Lung (tissue), 12 donors: Measurements from ENCODE around the gene AQP12A. TPM values are rescaled to one million over a fixed set of nuclear protein-coding genes. Genes with fewer than 3 reads are reported as not detected.
A peak's percentile ranks its signal among the peaks of the same experiment; 100 is the strongest.

Experiments used
- ATAC-seq: fragments of 200-7000 bp; cut with Tn5 transposase; one replicate; pipeline ENCODE4 v1.9.1; 2020; ENCODE audit warnings: moderate number of reproducible peaks; ENCODE audit not compliant: insufficient read depth, low FRiP score
- DNase-seq, 3 donors: peaks; one replicate each; pipeline ENCODE4 v3.0.0-alpha.2; 2013 to 2017
- H3K27ac ChIP-seq, 2 donors: one replicate each; pipeline ENCODE4 v1.5.1; 2013; ENCODE audit warnings: mild to moderate bottlenecking in 2 of 2, moderate library complexity in 2 of 2, control low read depth in 1 of 2, inconsistent platforms in 1 of 2, low read depth in 1 of 2, low read length in 1 of 2
- H3K27me3 ChIP-seq, 3 donors: one replicate each; pipeline ENCODE4 v1.5.1; 2013; ENCODE audit warnings: low read length in 2 of 3; ENCODE audit not compliant: control insufficient read depth in 3 of 3, insufficient read depth in 3 of 3
- H3K36me3 ChIP-seq, 4 donors: one replicate each; pipeline ENCODE4 v1.5.1; 2013; ENCODE audit warnings: low read length in 4 of 4, mild to moderate bottlenecking in 1 of 4, moderate library complexity in 1 of 4; ENCODE audit not compliant: control insufficient read depth in 4 of 4, insufficient read depth in 4 of 4
- H3K4me1 ChIP-seq, 5 donors: one replicate each; pipeline ENCODE4 v1.5.1; 2013; ENCODE audit warnings: low read length in 5 of 5, mild to moderate bottlenecking in 2 of 5, moderate library complexity in 1 of 5; ENCODE audit not compliant: control insufficient read depth in 5 of 5, insufficient read depth in 5 of 5
- H3K4me3 ChIP-seq: one replicate; pipeline ENCODE4 v1.5.1; 2013; ENCODE audit warnings: mild to moderate bottlenecking, control low read depth, moderate library complexity
- H3K9ac ChIP-seq, 2 donors: one replicate each; pipeline ENCODE4 v1.5.1; 2013; ENCODE audit warnings: low read length in 2 of 2, control low read depth in 1 of 2; ENCODE audit not compliant: insufficient read depth in 1 of 2
- H3K9me3 ChIP-seq, 4 donors: one replicate each; pipeline ENCODE4 v1.5.1; 2013; ENCODE audit warnings: low read length in 3 of 4, mild to moderate bottlenecking in 1 of 4, moderate library complexity in 1 of 4; ENCODE audit not compliant: control insufficient read depth in 4 of 4, insufficient read depth in 3 of 4
- WGBS, 2 donors: extraction: QIAGEN DNeasy Blood & Tissue Kit; methylation state at CpG; one replicate each; pipeline ENCODE4 v1.1.7; 2013; 5-methylcytosine and 5-hydroxymethylcytosine counted together
- polyA plus RNA-seq, 2 donors: library from polyadenylated mRNA; stranded (reverse); fragments of 200-250 nt; gene quantifications; one replicate each; pipeline ENCODE4 v1.2.1, GENCODE V29; 2013
- total RNA-seq, 2 donors: library from RNA; depleted of rRNA in 1 of 2; stranded (reverse); fragments of >200 nt in 1 of 2; gene quantifications; one replicate each; pipeline ENCODE4 v1.2.1, GENCODE V29; 2014 to 2021
- TF ChIP-seq, protein P1 (sequence below): IDR thresholded peaks from 2 replicates; pipeline ENCODE4 v1.5.1; 2012; ENCODE audit warnings: mild to moderate bottlenecking; ENCODE audit errors: control extremely low read depth, extremely low read depth
- donor health status: control.
- donor health status: control.
- donor health status: Bipolar disorder and iron deficiency.
- donor health status: healthy.
- donor health status: DM: yes; HTN: yes; CAD: no.

The AQP12A gene
- total and polyA plus RNA-seq, 4 donors = not detected

DNA sequence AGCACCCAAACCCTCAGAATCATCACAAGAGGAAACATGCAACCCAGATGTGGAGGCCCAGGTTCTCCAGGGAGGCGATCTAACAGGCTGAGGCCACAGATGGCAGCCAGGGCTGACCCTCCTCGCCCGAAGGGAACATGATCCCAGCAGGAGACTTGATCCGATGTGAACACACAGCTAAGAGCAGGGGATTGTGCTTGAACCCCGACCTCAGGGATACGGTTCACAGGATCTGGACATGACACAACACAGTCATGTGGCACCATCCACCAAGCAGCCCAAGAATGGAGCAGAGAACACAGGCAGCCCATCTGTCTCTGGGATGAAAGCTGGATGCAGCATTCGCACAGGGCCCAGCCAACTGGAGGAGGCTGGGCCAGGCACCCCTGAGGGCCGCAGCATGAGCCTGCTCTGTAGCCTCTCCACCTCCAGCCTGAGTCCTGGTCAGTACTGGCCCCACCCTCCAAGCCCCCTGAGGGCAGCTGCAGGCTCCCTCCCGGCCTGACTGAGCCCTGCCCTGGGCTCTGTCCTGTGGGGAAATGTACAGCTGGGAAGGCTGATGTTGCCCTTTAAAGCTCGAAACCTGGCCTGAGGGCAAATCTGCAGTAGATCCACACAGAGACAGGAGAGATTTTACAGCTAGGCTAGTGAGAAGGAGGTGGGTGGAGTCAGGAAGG lies 39.0 kb downstream of the AQP12A start:
- Histone ChIP-seq H3K4me3 (no peak overlapping the region), H3K4me1 (peaks cover 0 to 10% (median 0%) of the 10 kb centered on the region in 5 donors), H3K27me3 (no peaks in the 10 kb centered on the region), H3K9ac (no peak overlapping the region), H3K27ac (peak overlapping the region in 1 of 2 donors; percentile 9), H3K36me3 (no peaks in the 10 kb centered on the region), H3K9me3 (no peaks in the 10 kb centered on the region)
- WGBS, 2 donors = 77 to 87% methylated on average over 10 of the region's 10 CpGs
- ATAC-seq (no peak), DNase-seq (no peak)
- TF ChIP-seq, protein P1, sequence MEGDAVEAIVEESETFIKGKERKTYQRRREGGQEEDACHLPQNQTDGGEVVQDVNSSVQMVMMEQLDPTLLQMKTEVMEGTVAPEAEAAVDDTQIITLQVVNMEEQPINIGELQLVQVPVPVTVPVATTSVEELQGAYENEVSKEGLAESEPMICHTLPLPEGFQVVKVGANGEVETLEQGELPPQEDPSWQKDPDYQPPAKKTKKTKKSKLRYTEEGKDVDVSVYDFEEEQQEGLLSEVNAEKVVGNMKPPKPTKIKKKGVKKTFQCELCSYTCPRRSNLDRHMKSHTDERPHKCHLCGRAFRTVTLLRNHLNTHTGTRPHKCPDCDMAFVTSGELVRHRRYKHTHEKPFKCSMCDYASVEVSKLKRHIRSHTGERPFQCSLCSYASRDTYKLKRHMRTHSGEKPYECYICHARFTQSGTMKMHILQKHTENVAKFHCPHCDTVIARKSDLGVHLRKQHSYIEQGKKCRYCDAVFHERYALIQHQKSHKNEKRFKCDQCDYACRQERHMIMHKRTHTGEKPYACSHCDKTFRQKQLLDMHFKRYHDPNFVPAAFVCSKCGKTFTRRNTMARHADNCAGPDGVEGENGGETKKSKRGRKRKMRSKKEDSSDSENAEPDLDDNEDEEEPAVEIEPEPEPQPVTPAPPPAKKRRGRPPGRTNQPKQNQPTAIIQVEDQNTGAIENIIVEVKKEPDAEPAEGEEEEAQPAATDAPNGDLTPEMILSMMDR = no peak

DNA sequence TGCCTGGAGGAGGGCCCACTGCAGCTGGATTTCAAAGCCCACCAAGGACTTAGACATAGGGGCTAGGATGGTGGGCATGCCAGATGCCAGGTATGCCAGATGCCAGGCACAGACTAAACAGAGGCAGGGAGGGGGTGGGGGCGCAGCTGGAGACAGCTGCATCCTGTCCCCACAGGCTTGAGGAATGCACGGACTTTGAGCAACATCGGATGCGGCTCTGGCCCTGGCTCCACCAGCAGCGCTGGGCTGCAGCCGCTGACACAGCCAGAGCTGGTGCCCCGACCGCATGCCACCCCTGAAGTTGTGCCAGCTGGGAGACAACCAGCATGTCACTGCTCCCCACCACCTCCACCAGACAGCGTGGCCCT lies 39.5 kb downstream of the AQP12A start:
- WGBS, 2 donors = 44 to 65% methylated on average over 9 of the region's 9 CpGs
- DNase-seq = peak; percentile 61 to 80 (median 71)

DNA sequence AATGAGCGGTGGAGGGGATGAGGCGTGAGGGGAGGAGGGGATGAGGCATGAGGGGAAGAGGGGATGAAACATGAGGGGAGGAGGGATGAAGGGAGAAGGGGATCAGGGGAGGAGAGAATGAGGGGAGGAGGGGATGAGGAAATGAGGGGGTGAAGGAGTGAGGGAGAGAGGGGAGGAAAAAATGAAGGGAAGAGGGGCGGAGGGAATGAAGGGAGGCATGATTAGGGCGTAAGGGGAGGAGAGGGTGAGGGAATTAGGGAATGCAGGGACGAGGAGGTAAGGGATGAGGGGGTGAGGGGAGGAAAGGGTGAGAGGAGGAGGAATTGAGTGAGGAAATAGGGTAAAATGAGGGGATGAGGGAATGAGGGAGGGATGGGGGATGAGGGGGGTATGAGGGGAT lies 40.5 kb downstream of the AQP12A start:
- peaks cover 0 to 10% (median 0%) of the 10 kb centered on the region in 5 donors for H3K4me1 ChIP-seq
- no peak overlapping the region for H3K4me3 ChIP-seq
- H3K27me3 ChIP-seq = no peaks in the 10 kb centered on the region
- H3K9me3 ChIP-seq = no peaks in the 10 kb centered on the region
- H3K9ac ChIP-seq = no peak overlapping the region
- H3K27ac ChIP-seq = no peak overlapping the region
- TF ChIP-seq, protein P1 = no peak
- ATAC-seq = no peak
- DNase-seq = no peak
- no peaks in the 10 kb centered on the region for H3K36me3 ChIP-seq
- 78 to 89% methylated on average over 5 of the region's 5 CpGs for WGBS, 2 donors

More for the DNA sequence above, 39.5 kb downstream of the AQP12A start:
- Histone ChIP-seq H3K27ac (no peak overlapping the region), H3K9ac (no peak overlapping the region), H3K27me3 (no peaks in the 10 kb centered on the region), H3K9me3 (no peaks in the 10 kb centered on the region), H3K4me3 (no peak overlapping the region), H3K4me1 (peaks cover 0 to 10% (median 0%) of the 10 kb centered on the region in 5 donors), H3K36me3 (no peaks in the 10 kb centered on the region)
- TF ChIP-seq, protein P1 = no peak
- no peak for ATAC-seq
